Measurements from ENCODE around the gene GLO1. TPM values are rescaled to one million over a fixed set of nuclear protein-coding genes. Genes with fewer than 3 reads are reported as not detected.

GLO1 gene
- total and polyA plus RNA-seq, 2 experiments from 2014 or later = 122 to 219 TPM

GRCh38 chr6:38686270-38687042, 16.5 kb downstream of the GLO1 start:
- H3K4me3 ChIP-seq = no peak overlapping the region
- H3K9me3 ChIP-seq (ENCODE audit: low read depth) = no peaks in the 10 kb centered on the region
- H3K4me1 ChIP-seq (ENCODE audit: low read depth) = no peaks in the 10 kb centered on the region
- no peak for DNase-seq (ENCODE audit: low read depth in 1 of 2, low spot score in 1 of 2)
- no peak for TF ChIP-seq CTCF (IDR thresholded peaks at IDR 0.05; ENCODE audit: low read depth, low read length)
- no peak overlapping the region for H3K27ac ChIP-seq
- H3K36me3 ChIP-seq = peaks cover 18% of the 10 kb centered on the region
- H3K27me3 ChIP-seq = no peaks in the 10 kb centered on the region

GRCh38 chr6:38684904-38685303, 18.0 kb downstream of the GLO1 start:
- Histone ChIP-seq H3K36me3 (peaks cover 22% of the 10 kb centered on the region), H3K27ac (no peak overlapping the region), H3K4me3 (no peak overlapping the region), H3K4me1 (ENCODE audit: low read depth) (no peaks in the 10 kb centered on the region), H3K27me3 (no peaks in the 10 kb centered on the region), H3K9me3 (ENCODE audit: low read depth) (no peaks in the 10 kb centered on the region)
- TF ChIP-seq CTCF (IDR thresholded peaks at IDR 0.05; ENCODE audit: low read depth, low read length) = no peak
- no peak for DNase-seq (ENCODE audit: low read depth in 1 of 2, low spot score in 1 of 2)

GRCh38 chr6:38684237-38684636, 18.7 kb downstream of the GLO1 start:
- Histone ChIP-seq H3K4me3 (no peak overlapping the region), H3K27me3 (no peaks in the 10 kb centered on the region), H3K9me3 (ENCODE audit: low read depth) (no peaks in the 10 kb centered on the region), H3K27ac (no peak overlapping the region), H3K4me1 (ENCODE audit: low read depth) (no peaks in the 10 kb centered on the region), H3K36me3 (peaks cover 22% of the 10 kb centered on the region)
- TF ChIP-seq CTCF (IDR thresholded peaks at IDR 0.05; ENCODE audit: low read depth, low read length) = no peak
- no peak for DNase-seq (ENCODE audit: low read depth in 1 of 2, low spot score in 1 of 2)

- no peak overlapping the region for H3K4me3 ChIP-seq
- H3K27ac ChIP-seq = no peak overlapping the region
- H3K4me1 ChIP-seq (ENCODE audit: low read depth) = no peaks in the 10 kb centered on the region
- no peak for DNase-seq (ENCODE audit: low read depth in 1 of 2, low spot score in 1 of 2)
- H3K36me3 ChIP-seq = peaks cover 29% of the 10 kb centered on the region
- no peaks in the 10 kb centered on the region for H3K27me3 ChIP-seq
- no peak for TF ChIP-seq CTCF (IDR thresholded peaks at IDR 0.05; ENCODE audit: low read depth, low read length)
- H3K9me3 ChIP-seq (ENCODE audit: low read depth) = no peaks in the 10 kb centered on the region
These were observed 21.1 kb downstream of the GLO1 start for GRCh38 chr6:38681850-38682249.

- H3K4me1 ChIP-seq (ENCODE audit: low read depth) = no peaks in the 10 kb centered on the region
- no peak overlapping the region for H3K27ac ChIP-seq
- H3K27me3 ChIP-seq = no peaks in the 10 kb centered on the region
- peaks cover 41% of the 10 kb centered on the region for H3K36me3 ChIP-seq
- no peak overlapping the region for H3K4me3 ChIP-seq
- no peak for DNase-seq (ENCODE audit: low read depth in 1 of 2, low spot score in 1 of 2)
- no peaks in the 10 kb centered on the region for H3K9me3 ChIP-seq (ENCODE audit: low read depth)
- TF ChIP-seq CTCF (IDR thresholded peaks at IDR 0.05; ENCODE audit: low read depth, low read length) = no peak
These were observed 23.3 kb downstream of the GLO1 start for GRCh38 chr6:38679668-38680067.
